Activated CD8-positive, alpha-beta memory T cell treated with anti-CD3 and anti-CD28 coated beads, Interleukin-2, amount 50 U/mL, for 24 hours (primary cell): ENCODE results near the gene HDGFL3.
"Not testable (repeated sequence)": the region's sequence is repeated elsewhere in the genome, so short reads cannot be mapped to it uniquely, and the experiment has no call there.

Experiments used
- DNase-seq: peaks from one replicate; pipeline ENCODE4 v3.0.0-alpha.2; 2020; ENCODE audit errors: extremely low read depth

Gene HDGFL3

GRCh38 chr15:83102346-83102745 is 105.3 kb downstream of the HDGFL3 start:
- no peak for DNase-seq

GRCh38 chr15:83100097-83100646 is 107.5 kb downstream of the HDGFL3 start:
- no peak for DNase-seq

GRCh38 chr15:83099290-83099689 is 108.3 kb downstream of the HDGFL3 start:
- no peak for DNase-seq

GRCh38 chr15:83098079-83098478 is 109.5 kb downstream of the HDGFL3 start:
- DNase-seq, result no peak

- DNase-seq, result no peak
Observed at GRCh38 chr15:83094583-83094982, 113.0 kb downstream of the HDGFL3 start.

GRCh38 chr15:83092309-83092976 is 115.2 kb downstream of the HDGFL3 start:
- no peak for DNase-seq

- DNase-seq, result not testable (repeated sequence)
Observed at GRCh38 chr15:83091965-83092308, 115.7 kb downstream of the HDGFL3 start.

- no peak for DNase-seq
Observed at GRCh38 chr15:83090465-83090864, 117.2 kb downstream of the HDGFL3 start.

- no peak for DNase-seq
Observed at GRCh38 chr15:83088876-83089275, 118.7 kb downstream of the HDGFL3 start.

GRCh38 chr15:83087576-83087975 is 120.0 kb downstream of the HDGFL3 start:
- no peak for DNase-seq

GRCh38 chr15:83085864-83086552 is 121.6 kb downstream of the HDGFL3 start:
- not testable (repeated sequence) for DNase-seq

GRCh38 chr15:83085461-83085860 is 122.2 kb downstream of the HDGFL3 start:
- not testable (repeated sequence) for DNase-seq

- no peak for DNase-seq
Observed at GRCh38 chr15:83082730-83083386, 124.8 kb downstream of the HDGFL3 start.

- no peak for DNase-seq
Observed at GRCh38 chr15:83081256-83082014, 126.2 kb downstream of the HDGFL3 start.

- DNase-seq, result no peak
Observed at GRCh38 chr15:83078712-83079111, 128.9 kb downstream of the HDGFL3 start.
